GM12872 (cell line): Measurements from ENCODE around the gene STK38.

ENCODE experiments used
- TF ChIP-seq, protein P1 (sequence below): IDR thresholded peaks from 3 replicates; pipeline ENCODE4 v1.5.1; 2011; ENCODE audit warnings: low read depth, mild to moderate bottlenecking, low read length, moderate library complexity; ENCODE audit not compliant: insufficient read depth

The STK38 gene

DNA sequence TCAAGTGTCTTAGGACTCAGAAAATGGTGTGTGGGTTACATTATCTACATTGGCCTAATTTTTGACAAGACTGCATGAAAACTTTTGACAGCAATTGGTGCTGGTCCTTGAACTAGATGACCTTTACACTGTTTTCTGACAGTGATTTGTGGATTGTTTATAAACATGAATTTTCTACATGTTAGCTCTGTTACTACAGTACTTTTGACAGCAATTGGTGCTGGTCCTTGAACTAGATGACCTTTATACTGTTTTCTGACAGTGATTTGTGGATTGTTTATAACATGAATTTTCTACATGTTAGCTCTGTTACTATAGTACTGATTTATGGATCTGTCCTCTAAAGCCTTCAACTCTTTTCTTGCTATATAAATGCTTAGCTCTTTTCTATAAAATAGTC lies 87.8 kb downstream of the STK38 start:
- TF ChIP-seq, protein P1, sequence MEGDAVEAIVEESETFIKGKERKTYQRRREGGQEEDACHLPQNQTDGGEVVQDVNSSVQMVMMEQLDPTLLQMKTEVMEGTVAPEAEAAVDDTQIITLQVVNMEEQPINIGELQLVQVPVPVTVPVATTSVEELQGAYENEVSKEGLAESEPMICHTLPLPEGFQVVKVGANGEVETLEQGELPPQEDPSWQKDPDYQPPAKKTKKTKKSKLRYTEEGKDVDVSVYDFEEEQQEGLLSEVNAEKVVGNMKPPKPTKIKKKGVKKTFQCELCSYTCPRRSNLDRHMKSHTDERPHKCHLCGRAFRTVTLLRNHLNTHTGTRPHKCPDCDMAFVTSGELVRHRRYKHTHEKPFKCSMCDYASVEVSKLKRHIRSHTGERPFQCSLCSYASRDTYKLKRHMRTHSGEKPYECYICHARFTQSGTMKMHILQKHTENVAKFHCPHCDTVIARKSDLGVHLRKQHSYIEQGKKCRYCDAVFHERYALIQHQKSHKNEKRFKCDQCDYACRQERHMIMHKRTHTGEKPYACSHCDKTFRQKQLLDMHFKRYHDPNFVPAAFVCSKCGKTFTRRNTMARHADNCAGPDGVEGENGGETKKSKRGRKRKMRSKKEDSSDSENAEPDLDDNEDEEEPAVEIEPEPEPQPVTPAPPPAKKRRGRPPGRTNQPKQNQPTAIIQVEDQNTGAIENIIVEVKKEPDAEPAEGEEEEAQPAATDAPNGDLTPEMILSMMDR, result no peak

DNA sequence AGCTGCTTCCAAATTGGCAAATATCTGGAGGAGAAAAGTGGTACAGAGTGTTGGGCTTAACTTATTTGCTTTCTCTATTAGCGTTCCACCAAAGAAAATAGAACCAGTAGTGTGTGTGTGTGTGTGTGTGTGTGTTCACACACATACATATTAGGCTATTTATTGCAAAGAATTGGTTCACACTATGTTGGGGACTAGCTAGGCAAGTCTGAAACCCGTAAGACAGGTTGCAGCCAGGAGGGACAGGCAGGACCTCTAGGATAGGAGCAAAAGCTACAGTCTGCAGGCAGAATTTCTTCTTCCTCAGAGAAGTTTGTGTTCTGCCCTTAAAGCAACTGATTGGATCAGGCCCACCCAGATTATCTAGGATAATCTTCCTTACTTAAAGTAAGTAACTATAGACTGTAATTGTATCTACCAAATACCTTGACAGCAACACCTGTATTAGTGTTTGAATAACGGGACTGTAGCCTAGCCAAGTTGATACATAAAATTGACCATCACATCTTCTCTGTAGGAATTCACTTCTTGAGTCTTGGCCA lies 91.7 kb downstream of the STK38 start:
- TF ChIP-seq, protein P1, result no peak

DNA sequence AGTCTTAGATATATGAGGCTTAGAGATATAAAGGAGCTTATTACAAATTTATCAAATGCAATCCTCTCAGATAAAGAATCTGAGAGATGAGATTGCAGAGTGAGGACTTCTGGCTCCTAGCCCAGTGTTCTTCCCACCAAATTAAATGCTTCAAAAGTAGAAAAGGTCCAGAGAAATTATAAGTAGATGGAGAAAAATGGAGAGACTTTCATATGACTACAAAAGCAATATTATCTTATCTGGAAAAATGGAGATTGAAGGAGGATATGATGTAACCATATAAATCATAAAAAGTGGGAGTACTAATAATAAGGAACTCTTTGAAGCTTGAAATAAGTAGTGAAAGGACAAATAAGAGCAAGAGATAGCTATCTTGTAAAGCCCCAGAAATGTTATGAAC lies 101.7 kb downstream of the STK38 start:
- TF ChIP-seq, protein P1, result no peak

DNA sequence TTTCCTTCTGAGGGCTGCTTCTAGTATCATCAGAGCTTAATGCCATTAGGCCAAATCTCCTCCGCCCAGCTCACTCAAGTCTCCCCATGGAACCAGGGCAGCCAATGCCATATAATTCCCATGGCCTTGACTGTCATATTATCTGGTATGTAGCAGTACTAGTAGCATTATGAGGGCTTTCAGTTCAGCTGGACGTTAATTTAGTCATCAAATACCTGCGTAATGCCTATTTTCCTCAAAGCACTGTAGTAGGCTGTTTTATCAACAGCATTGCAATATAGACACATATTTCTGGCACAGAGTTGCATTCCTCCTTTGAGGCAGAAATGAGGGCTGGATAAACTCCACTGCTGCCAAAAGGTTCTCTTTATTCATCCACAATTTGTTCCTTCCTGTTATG lies 102.8 kb downstream of the STK38 start:
- TF ChIP-seq, protein P1, result no peak
